Activated CD4-positive, alpha-beta T cell treated with anti-CD3 and anti-CD28 coated beads, Interleukin-2, amount 50 U/mL, for 16 hours (primary cell): ENCODE data around the gene CA10.

Experiments
- DNase-seq: peaks from one replicate; pipeline ENCODE4 v3.0.0-alpha.2; 2020

CA10 gene

DNA sequence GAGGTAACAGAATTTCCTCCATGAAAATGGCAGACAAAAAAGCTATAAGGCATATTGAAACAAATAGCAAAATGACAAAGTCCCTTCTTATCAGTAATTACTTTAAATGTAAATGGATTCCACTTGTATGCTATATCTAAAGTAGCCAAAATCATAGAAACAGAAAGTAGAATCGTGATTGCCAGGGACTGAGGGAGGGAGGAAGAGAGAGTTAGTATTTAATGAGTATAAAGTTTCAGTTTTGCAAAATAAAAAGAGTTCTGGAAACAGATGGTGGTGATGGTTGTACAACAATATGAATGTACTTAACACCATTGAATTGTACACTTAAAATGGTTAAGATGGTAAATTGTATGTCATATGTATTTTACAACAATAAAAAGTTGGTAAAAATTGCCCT is 407.4 kb downstream of the CA10 start:
- DNase-seq: no peak

DNA sequence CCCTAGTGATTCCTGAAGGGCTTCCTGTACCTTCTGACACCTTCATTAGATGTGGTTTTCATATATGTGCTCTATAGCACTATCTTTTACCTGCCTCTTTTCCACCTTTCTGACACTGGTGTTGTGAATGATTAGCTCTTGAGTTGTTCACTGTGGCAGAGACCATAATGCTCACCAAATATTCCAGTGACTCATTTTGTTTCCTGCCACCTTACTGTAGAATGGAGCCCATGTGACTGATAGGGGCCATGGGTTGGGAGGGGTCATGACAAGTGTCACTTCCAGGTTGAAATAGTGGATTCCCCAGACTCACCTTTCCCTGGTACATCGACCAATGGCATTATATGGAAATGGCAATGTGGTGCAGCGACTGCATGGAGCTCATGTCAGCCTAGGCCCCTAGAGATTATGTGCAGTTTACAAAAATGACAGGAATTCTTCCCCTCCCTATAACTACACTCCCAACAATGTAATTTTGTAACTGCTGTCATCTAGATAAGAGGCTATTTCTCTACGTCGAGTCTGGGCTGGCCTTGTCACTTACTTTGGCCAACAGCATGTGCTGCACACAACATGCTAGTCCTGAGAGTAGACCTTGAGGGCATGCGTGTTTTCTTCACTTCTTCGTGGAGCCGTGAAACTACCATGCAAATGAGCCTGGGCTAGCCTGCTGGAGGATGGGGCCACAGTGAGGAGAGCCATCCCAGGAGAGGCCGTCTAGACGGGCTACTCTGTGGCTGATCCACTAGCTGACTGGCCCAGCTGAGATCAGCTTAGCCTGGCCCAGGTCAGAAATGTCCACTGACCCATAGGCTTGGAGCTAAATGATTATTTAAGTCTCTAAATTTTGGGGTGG is 409.5 kb downstream of the CA10 start:
- DNase-seq: no peak

DNA sequence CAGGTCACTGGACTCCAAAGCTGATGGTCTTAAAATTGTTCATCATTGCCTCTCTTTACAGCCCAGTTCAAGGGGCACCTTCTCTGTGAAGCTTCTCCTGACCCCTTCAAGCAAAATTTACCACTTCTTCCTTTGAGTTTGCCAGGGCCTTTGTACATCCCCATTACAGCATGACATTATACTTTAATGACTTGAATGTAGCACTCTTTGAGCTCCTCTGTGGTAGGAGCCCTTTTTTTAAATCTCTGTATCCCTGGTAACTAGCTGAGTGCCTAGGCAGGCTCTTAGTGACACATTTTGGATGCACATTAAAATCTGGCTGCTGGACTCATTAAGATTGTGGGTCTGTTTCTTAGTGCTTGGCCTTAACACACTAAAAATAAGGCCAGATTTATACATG is 412.1 kb downstream of the CA10 start:
- no peak for DNase-seq

DNA sequence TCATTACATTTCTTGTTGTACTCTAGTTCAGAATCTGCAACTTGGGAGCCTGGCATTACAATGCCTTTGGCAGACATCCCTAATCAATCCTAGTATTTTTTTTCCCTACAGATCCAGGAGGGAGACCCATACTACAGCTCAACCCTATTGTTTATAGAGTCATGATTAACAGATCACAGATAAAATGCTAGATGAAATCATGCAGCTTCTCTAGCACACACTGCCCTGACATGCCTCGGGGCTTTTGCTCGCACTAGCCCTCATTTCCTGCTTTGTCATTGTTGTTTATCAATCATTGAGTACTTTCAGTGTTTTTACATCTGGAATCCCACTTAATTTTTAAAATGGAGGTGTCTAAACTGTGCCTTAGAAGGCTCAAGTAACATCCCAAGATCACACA is 412.5 kb downstream of the CA10 start:
- no peak for DNase-seq

DNA sequence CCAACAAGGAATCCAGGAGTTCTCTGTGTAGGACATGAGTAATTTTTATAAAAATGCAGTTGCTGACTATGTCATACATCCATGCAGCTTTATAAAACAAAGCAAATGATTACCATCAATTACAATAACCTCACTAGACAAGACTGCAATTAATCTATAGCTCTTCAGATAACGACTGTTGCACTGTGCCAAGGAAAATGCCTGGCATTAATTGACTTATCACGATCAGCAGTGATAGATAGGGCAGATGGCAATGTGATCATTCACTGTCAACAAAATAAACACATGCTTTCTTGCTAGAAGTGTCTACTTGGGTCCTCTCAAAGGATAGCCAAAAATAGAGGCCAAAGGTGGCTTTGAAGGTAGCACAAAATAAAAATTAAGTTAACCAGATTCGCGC is 415.0 kb downstream of the CA10 start:
- DNase-seq: no peak

DNA sequence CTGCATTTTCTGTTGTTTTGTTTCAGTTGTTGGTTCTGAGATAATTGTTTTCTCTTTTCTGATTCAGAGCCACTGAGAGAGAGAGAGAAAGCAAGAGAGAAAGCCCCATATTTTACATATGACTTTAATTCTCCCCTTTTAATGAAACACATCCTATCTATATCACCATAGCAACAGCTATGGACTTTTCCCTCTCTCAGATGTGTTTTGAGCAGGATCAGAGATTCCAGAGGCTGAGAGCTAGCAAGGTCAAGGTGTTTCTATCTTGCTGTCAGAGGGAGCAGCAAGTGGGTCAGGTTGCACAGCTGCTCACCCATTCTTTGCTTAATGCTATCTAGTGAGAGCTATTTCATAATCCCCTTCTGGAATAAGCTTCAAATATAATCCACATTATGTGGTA is 415.9 kb downstream of the CA10 start:
- no peak for DNase-seq

DNA sequence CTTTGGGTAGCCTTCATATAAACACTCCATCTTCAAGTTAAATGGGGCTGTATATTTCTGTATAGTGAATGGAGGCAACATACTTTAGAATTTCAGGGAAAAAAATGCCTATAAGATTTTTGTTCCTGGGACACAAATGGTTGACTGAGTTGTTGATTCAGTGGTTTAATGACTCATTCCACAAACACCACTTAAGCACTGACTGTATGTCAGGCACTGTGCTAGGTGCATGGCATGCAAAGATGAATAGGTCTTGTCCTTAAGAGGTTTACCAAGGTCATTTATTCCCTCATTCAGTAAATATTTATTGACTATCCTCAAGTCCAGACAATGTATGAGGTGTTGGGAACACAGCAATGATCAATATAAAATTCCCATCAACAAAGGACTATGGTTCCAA is 417.1 kb downstream of the CA10 start:
- no peak for DNase-seq

DNA sequence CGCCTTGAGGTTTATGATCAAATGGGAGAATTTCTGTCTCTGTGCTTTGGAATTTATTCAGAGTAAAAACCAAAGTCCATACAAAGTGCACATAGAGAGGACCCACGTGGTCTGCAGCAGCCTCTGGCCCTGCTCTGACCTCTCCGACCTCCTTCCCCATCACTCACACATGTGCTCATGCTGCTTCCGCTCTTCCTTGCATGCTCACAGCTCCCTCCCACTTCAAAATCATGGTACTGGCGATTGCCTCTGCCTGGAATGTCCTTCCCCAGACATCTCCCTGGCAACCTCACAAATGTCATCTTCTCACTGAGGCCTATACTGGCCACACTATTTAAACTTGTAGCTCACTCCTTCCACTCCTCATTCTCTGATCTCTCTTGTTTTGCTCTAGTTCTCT is 418.0 kb downstream of the CA10 start:
- no peak for DNase-seq

DNA sequence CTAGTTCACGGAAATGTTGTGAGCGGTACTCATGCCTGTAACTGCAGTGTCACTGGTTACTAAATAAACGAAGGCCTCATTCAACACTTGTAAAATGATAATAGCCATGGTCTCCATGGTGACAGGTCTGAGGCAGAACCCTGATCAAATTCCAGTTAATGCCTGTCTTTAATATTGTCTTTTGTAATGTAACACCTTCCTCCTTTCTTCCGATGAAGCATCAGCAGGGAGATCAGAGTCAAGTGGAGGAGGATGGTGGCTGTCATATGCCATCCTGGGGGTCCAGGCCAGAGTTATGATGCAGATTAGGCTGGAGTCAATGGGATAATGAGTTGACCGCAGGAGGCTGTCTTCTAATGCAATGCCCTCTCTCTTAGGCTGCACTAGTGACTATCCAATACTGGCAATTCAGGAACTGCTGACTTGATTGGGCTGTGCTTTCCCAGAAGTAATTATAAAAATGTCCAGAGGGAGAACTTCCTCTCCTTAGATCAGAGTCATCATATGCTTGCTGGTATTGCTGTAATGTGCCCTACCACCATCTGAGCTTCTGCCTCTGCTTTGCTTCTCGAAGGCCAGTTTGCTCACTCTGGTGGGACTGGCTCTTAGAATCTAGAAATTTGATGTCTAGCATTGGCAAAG is 419.1 kb downstream of the CA10 start:
- no peak for DNase-seq

DNA sequence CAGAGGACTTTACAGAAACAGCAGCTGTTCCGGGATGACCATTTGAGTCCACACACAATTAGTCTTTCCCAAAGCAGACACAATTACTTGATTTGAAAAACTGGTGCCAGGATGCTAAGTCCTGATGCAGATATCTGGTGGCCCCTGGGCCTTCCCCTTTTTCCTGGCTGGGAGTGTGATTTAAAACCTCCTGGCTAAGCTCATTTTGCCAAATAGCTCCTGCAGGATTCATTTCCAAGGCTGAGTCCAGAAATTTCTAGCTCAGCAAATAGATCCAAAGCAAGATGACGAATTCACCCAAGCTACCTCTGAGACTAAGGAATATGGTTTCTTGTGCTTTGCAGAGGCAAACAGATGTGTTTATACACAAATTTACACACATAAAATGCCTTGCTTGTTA is 422.2 kb downstream of the CA10 start:
- DNase-seq: no peak

DNA sequence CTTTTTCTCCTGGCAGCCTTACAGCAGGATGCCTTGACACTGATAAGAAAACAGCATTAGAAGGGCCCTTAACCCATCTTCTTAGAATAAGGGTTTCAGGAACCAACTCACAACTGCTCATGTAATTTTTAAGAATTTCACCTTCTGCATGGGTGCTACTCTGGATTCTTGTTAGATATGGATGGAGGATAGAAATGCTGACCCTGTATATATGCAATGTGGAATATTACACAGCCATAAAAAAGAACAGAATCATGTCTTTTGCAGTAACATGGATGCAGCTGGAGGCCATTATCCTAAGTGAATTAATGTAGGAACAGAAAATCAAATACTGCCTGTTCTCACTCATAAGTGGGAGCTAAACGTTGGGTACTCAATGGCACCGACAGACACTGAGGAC is 423.5 kb downstream of the CA10 start:
- DNase-seq: no peak

DNA sequence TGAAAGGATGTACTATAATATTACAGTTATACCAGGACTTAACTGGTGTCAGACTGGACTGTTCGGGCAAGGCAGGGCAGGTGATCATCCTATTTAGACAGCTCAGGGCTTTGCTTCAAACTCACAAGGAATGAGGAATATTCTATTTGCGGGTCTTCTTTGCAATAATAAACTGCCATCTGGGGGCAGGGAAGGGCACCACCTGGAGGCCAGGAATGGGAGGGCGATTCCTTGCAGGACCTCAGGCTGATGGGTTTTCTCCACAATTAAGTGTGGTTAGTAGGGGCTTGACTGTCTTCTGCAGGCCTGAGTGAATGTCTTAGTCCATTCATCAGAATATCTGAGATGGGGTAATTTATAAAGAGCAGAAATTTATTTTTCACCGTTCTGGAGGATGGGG is 424.1 kb downstream of the CA10 start:
- DNase-seq: no peak

DNA sequence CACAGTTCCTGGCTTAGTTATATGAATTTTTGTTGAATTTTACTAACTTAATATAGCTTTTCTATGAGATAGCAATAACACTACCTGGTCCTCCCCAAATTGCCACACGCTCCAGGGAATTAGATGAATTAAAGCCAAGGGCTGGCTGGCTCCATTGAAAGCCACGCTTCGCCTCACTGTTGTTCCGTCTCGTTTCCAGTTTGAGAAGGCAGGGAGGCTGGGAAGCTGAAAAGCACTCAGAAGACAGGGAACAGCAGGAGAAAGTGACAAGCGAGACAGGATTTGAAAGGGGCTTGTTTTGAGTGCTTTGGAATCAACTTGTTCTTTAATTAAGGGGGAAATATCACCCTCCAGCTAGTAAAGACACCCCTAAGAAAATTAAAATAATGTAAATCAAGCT is 425.3 kb downstream of the CA10 start:
- no peak for DNase-seq

DNA sequence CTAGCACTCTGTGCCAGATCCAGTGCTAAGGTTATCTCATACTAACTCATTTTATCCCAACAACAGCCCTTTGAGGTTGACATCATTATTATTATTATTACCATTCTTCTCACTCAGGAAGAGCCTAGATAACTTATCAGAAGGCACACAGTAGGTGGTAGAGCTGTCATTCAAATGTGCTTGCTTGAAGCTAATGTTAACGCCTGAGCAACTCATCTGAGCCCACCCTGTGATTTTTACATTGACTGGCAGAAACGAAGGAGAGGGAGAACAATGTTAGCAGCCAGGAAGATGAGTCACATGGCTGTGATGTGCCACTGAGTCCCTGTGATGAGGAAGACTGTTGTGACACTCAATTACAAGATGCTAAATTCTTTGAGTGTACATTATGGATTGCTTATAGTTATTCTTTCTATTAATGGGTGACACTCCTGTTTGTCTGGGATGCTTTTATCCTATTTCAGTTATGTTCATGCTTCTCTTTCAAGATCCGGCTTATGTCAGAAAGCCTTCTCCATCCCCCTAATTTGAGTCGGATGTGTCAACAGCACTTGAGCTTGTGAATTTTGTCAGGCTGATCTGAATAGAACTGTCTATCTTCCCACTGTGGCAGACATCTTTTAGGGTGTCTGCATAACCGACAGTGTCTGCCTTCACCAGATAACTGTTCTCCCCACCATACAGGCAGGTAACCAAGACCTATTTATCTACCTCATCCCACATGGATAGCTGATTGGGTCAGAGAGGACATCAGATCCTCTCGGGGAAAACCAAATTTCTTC is 426.4 kb downstream of the CA10 start:
- DNase-seq: no peak

DNA sequence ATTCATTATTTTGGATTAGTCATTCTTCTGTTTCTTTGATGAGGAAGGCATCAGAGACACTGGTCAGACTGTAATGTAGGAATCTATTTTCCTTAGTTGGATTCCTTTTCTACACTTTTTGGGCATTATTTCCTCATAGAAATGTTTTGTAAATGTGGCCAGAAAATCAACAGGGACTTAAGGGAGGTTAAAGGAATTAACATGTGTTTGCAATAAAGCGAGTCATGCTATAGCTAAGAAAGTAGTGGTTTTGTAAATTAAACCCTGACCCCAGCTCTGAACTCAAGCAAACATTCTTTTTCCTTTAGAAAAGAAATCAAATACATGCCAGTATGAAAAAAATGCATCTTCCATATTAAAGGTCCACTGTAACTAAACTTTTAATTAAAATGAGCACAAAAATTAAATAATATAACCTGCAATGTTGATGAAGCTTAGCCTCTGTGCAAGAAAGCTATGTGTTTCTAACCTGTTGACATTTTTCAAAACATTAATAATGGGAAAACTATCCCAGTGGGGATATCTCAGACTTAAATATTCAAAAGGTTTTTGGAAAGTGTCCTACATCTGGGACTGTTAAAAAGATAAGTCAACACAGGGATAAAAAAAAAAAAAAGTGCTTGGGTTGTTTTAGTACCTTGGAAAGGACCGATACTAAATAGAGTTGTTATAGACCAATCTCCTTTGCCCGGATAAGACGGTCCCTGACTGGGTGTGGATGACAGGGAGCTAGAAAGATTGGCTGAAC is 428.0 kb downstream of the CA10 start:
- no peak for DNase-seq

DNA sequence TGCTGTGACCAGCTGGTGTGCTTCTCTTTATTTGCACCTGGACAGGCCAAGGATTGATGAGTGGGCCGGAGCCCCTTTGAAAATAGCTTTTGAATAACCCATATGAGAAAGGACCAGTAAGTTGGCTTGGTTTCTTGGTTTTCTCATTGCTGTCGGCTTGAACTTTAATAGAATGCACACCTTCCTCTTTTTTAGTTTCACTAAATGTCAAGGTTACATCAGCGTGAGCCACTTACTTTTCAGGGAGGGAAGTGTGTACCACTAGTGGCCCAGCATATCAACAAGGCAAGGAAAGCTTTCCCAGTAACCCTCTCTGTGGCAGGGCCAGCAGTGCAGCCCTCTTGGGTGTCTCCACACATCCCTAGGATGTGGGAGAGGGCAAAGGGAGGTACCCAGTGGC is 433.3 kb downstream of the CA10 start:
- DNase-seq: no peak

DNA sequence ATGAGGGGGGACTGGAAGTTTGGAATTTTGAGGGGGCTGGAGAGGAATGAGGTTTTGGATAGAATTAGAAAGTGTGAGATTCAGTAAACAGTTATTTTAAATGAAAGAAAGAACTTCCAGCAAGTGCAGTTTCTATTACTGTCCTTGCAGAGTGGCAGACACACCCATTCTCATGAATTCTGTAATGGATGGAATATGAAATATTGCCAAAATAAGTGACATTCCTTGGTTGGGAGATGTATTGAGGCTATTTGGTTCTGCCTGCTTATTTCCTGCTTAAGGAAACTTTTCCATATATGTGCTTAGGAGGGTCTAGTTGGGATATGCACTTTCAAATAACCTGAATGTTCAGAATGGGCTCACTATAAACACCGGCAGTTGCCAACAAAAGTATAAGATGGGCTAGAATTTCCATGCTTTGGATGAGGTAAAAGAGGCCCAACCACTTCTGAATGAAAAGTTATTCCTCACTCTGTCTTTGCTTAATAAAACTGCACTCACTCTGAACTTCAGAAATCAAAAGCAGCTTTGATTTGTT is 434.4 kb downstream of the CA10 start:
- DNase-seq: no peak

DNA sequence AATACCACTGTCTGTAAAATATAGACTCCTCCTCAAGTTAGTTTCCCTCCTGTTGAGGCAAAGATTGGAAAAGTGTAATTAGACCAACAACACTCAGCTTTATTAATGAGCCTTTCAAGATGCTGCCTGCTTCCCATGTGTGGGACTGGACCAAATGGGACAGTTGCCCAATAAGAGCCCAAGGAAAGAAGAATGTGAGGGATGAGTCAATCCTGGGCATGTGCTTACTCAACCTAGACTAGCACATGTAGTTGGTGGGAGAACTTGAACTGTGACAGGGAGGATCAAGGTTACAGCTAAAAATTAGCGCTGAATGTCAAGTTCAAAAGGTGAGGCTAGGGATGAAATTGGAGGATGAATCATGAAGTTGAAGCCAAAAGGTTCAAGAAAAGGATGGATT is 435.5 kb downstream of the CA10 start:
- DNase-seq: no peak

DNA sequence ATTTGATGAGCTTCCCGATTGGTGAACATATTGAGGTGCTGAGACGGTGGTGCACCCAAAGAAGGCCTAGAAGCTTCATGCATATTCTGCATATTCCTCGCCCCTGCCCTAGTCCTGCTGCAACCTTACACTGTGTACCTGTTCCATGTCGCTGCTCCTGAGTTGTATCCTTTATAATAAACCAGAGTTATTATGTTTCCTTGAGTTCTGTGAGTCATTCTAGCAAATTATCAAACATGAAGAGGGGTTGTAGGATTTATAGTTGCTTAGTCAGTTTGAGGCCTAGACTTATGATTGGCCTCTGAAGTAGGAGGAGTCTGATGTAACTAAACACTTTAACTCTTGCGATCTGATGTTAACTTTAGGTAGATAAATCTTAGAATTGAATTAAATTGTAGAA is 436.8 kb downstream of the CA10 start:
- no peak for DNase-seq

DNA sequence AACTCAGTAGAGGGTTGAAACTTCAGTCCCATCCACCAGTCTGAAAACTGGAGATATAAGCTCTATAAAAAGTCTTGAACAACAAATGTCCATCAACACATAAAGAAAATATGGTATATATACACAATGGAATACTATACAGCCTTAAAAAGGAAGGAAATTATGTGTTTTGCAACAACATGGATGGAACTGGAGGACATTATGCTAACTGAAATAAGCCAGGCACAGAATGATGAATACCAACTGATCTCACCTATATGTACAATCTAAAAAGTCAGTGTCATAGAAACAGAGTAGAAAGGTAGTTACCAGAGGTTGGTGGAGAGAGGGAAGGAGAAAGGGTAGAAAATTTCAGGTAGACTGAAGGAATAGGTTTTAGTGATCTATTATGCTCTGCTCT is 438.1 kb downstream of the CA10 start:
- DNase-seq: no peak

DNA sequence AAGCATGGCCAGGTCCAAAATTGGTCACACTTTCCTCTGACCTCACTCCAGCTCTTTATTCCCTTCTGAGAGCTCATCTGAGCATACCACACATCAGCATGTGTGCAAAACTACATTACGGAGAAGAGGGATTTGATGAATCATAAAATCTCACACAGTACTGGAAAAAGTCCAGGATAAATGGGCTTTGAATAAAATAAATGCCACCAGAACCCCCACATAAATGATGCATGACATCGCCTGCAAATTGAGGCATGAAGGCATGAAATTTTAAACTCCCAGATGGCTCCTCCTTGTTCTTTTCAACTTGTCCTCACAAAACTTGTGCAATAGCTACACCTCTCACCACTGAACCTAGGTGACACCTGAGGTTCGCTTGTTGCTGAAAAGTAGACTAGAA is 439.5 kb downstream of the CA10 start:
- DNase-seq: no peak

DNA sequence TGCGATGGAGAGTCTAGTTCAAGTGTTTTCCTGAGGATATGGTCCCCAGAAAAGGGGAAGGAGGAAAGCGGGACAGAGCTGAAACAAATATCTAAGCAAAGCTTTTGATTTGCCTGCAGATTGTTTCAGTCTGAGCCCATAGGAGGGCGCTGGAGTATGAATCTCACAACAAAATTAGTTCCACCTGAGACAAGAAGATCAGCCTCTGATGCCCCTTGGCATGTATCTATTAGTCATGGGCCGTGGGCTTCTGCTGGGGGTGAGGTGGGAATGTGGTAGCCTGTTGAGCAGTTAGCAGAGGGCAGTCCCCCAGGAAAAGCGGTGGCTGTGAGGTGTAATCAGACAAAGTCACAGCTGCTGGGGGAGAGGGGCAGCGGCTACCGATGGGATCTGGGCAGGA is 446.9 kb downstream of the CA10 start:
- DNase-seq: no peak

DNA sequence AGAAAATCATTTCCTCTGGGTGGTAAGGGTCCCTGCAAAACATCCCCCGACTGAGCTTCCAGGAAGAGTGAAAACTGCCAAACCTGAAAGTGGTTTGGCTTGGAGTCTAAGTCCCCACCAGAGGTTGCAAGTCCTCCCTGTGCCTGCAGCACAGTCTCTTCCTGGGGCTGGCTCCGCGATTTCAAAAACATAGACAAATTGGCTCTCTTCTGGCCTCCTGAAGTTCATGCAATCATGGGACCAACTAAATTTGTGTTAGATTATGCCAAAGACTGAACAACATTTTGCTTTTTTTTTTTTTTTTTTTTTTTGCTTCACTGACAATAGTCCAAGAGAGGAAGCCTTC is 447.9 kb downstream of the CA10 start:
- no peak for DNase-seq
